GM12878 (cell line): ENCODE results near the gene NDUFA11. TPM values are rescaled to one million over a fixed set of nuclear protein-coding genes. Genes with fewer than 3 reads are reported as not detected.

Source experiments
- ATAC-seq: fragments of 200-7000 bp; cut with Tn5 transposase; 3 replicates; pipeline ENCODE4 v1.9.1; 2020; ENCODE audit warnings: mild to moderate bottlenecking, moderate library complexity
- BruUV-seq: library from RNA; stranded (reverse); fragments of 400-500 nt; replicated peaks from 2 replicates; lab custom pipeline; 2021; lab: Mats Ljungman, UMichigan
- CTCF ChIA-PET: fragments of 300-600 bp; sonication (Branson Sonifier 250); formaldehyde crosslinking; extraction: SDS; loops from one replicate; lab custom pipeline; 2021; ENCODE audit warnings: inconsistent platforms; lab: Yijun Ruan, JAX
- POLR2A ChIA-PET: fragments of 350-600 bp; formaldehyde crosslinking; extraction: SDS; loops from one replicate; lab custom pipeline; 2021; ENCODE audit warnings: inconsistent platforms; lab: Charles Lee
- RAD21 ChIA-PET: fragments of 300-600 bp; sonication (Branson Sonifier 250); formaldehyde crosslinking; loops from one replicate; lab custom pipeline; 2023; ENCODE audit warnings: antibody characterized with exemption; ENCODE audit not compliant: unreplicated experiment; lab: Charles Lee
- SMC1A ChIA-PET: fragments of 300-600 bp; sonication (Branson Sonifier 250); formaldehyde crosslinking; loops from one replicate; lab custom pipeline; 2023; ENCODE audit not compliant: unreplicated experiment, uncharacterized antibody; lab: Charles Lee
- DNase-seq: peaks from one replicate; pipeline ENCODE4 v3.0.0-alpha.2; 2011; ENCODE audit warnings: low read depth, low spot score
- FAIRE-seq: peaks from 3 replicates; lab custom pipeline; 2011; peaks lifted over from hg19 to GRCh38; lab: Jason Lieb, UNC
- H2AFZ ChIP-seq: 2 replicates; pipeline ENCODE4 v1.6.0; 2011; ENCODE audit warnings: low read depth, low read length, control low read depth; ENCODE audit not compliant: control insufficient read depth
- H3K27ac ChIP-seq: 2 replicates; pipeline ENCODE4 v1.5.1; 2011; ENCODE audit warnings: control low read depth; ENCODE audit not compliant: control insufficient read depth, insufficient read depth
- H3K27me3 ChIP-seq, 2 experiments: replicated peaks in 1 of 2; 2 replicates each; pipeline versions ENCODE4 v1.6.0 to v1.6.1; 2011; ENCODE audit warnings: low read length in 1 of 2; ENCODE audit not compliant: control insufficient read depth in 2 of 2, insufficient read depth in 2 of 2
- H3K36me3 ChIP-seq, 2 experiments: 2 replicates each; pipeline ENCODE4 v1.5.1; 2011; ENCODE audit warnings: low read length in 1 of 2; ENCODE audit not compliant: control insufficient read depth in 2 of 2, insufficient read depth in 2 of 2
- H3K4me1 ChIP-seq: 2 replicates; pipeline ENCODE4 v1.6.1; 2011; ENCODE audit warnings: mild to moderate bottlenecking, low read length, moderate library complexity, mixed read lengths; ENCODE audit not compliant: control insufficient read depth, insufficient read depth
- H3K4me2 ChIP-seq: 2 replicates; pipeline ENCODE4 v1.6.0; 2011; ENCODE audit warnings: control low read depth; ENCODE audit not compliant: control insufficient read depth, insufficient read depth
- H3K4me3 ChIP-seq: fragments of 200-600 bp; sonication (generic); 2 replicates; pipeline ENCODE4 v1.5.1; 2016
- H3K79me2 ChIP-seq: 2 replicates; pipeline ENCODE4 v1.6.0; 2011; ENCODE audit warnings: low read length; ENCODE audit not compliant: control insufficient read depth, insufficient read depth
- H3K9ac ChIP-seq: 2 replicates; pipeline ENCODE4 v1.8.0; 2011; ENCODE audit warnings: low read length, control low read depth, mixed read lengths; ENCODE audit not compliant: control insufficient read depth, insufficient read depth
- H3K9me3 ChIP-seq: replicated peaks from 3 replicates; pipeline ENCODE4 v1.5.1; 2011; ENCODE audit warnings: mild to moderate bottlenecking, low read length; ENCODE audit not compliant: control insufficient read depth, insufficient read depth
- H4K20me1 ChIP-seq: 2 replicates; pipeline ENCODE4 v1.6.0; 2011; ENCODE audit not compliant: control insufficient read depth, insufficient read depth
- BHLHE40 ChIP-seq, 2 experiments: fragments of 450-650 bp in 1 of 2; IDR thresholded peaks; 2 replicates each; pipeline ENCODE4 v1.6.1; 2011 to 2017; ENCODE audit warnings: low read depth in 2 of 2, borderline replicate concordance in 1 of 2, improper control_type of control experiment in 1 of 2, low read length in 1 of 2, mild to moderate bottlenecking in 1 of 2
- EZH2 ChIP-seq: IDR thresholded peaks from 2 replicates; pipeline ENCODE4 v1.6.1; 2012; ENCODE audit warnings: low read depth, mild to moderate bottlenecking, control low read depth, inconsistent platforms, low read length, borderline replicate concordance; ENCODE audit not compliant: control insufficient read depth
- IRF3 ChIP-seq: fragments of 450-650 bp; IDR thresholded peaks from 2 replicates; pipeline ENCODE4 v1.6.1; 2014; ENCODE audit warnings: mild to moderate bottlenecking
- MTA2 ChIP-seq: fragments of 450-650 bp; IDR thresholded peaks from 2 replicates; pipeline ENCODE4 v1.6.1; 2016; ENCODE audit warnings: low read depth, mild to moderate bottlenecking, moderate library complexity
- MTA3 ChIP-seq: IDR thresholded peaks from 2 replicates; pipeline ENCODE4 v1.6.1; 2012; ENCODE audit warnings: low read length, inconsistent platforms, borderline replicate concordance
- PML ChIP-seq: IDR thresholded peaks from 2 replicates; pipeline ENCODE4 v1.6.1; 2012; ENCODE audit warnings: low read length, inconsistent platforms
- REST ChIP-seq: IDR thresholded peaks from 2 replicates; pipeline ENCODE4 v1.6.1; 2012; ENCODE audit warnings: mild to moderate bottlenecking, low read depth, low read length
- SMARCA5 ChIP-seq: fragments of 450-650 bp; IDR thresholded peaks from 2 replicates; pipeline ENCODE4 v1.6.1; 2017; ENCODE audit warnings: mild to moderate bottlenecking
- TARDBP ChIP-seq: IDR thresholded peaks from 2 replicates; pipeline ENCODE4 v1.6.1; 2016; ENCODE audit warnings: borderline replicate concordance
- YY1 ChIP-seq: IDR thresholded peaks from 2 replicates; pipeline ENCODE4 v1.6.1; 2011; ENCODE audit warnings: low read depth, mild to moderate bottlenecking, low read length
- ZNF207 ChIP-seq: fragments of 450-650 bp; IDR thresholded peaks from 2 replicates; pipeline ENCODE4 v1.6.1; 2014; ENCODE audit warnings: antibody characterized with exemption, mild to moderate bottlenecking, borderline replicate concordance
- ZNF274 ChIP-seq: IDR thresholded peaks from one replicate; pipeline ENCODE4 v1.8.0; 2011; ENCODE audit not compliant: insufficient read length, insufficient read depth
- ZNF384 ChIP-seq: IDR thresholded peaks from 2 replicates; pipeline ENCODE4 v1.6.1; 2012; ENCODE audit warnings: low read depth, mild to moderate bottlenecking, low read length, improper control_type of control experiment, borderline replicate concordance
- ZZZ3 ChIP-seq: IDR thresholded peaks from 2 replicates; pipeline ENCODE4 v1.6.1; 2011; ENCODE audit warnings: low read depth; ENCODE audit not compliant: control insufficient read depth, insufficient read length
- WGBS: methylation state at CpG from one replicate; pipeline ENCODE4 v1.1.6; 2016; ENCODE audit warnings: low lambda C conversion rate; ENCODE audit not compliant: insufficient replicate concordance, insufficient coverage; ENCODE audit errors: missing lambda C conversion rate; 5-methylcytosine and 5-hydroxymethylcytosine counted together
- in situ Hi-C: fragments of 300-500 bp; cut with MboI; formaldehyde crosslinking; loops from 9 replicates; pipeline ENCODE4 v1.14.3; 2018; ENCODE audit warnings: mixed read lengths
- intact Hi-C: fragments of 100-400 bp; cut with micrococcal nuclease; formaldehyde crosslinking; loops from one replicate; pipeline ENCODE4 v1.14.2; 2022; ENCODE audit not compliant: unreplicated experiment
- polyA plus RNA-seq, 11 experiments: library from polyadenylated mRNA; depleted of rRNA in 4 of 11; unstranded in 6 of 11; stranded (reverse) in 5 of 11; fragments of >200 nt; fragmentation: Nextera tagmentation in 4 of 11; fragmentation: Illumina TruSeq in 1 of 11; extraction: Ambion mirVana in 4 of 11; extraction: Trizol in 1 of 11; gene quantifications; 1 replicate in 1 of 11; 2 replicates in 10 of 11; pipeline versions ENCODE4 v1.2.1 to v1.2.3, GENCODE V29; 2011 to 2016; ENCODE audit warnings: inconsistent platforms in 2 of 11, missing spikeins in 2 of 11, low read depth in 1 of 11
- total RNA-seq, 4 experiments: library from RNA; depleted of rRNA in 3 of 4; stranded (reverse); fragments of >200 nt in 3 of 4; fragmentation: Illumina TruSeq in 1 of 4; extraction: Trizol in 1 of 4; gene quantifications; 2 replicates each; pipeline versions ENCODE4 v1.2.1 to v1.2.3, GENCODE V29; 2013 to 2021
- TF ChIP-seq, protein P1 (sequence below): fragments of 150-350 bp; IDR thresholded peaks from 2 replicates; pipeline ENCODE4 v1.6.1; 2014; ENCODE audit warnings: mild to moderate bottlenecking, low read depth, low read length
- TF ChIP-seq, protein P2 (sequence below): IDR thresholded peaks from 2 replicates; pipeline ENCODE4 v1.6.1; 2011; ENCODE audit warnings: mild to moderate bottlenecking, low read depth, low read length, moderate library complexity; ENCODE audit not compliant: insufficient replicate concordance

The NDUFA11 gene
- total and polyA plus RNA-seq, 10 of the 15 experiments (the other 5 are each of a cell fraction or from before 2014, with no cell fraction given), result 108 to 600 (median 289) TPM

- ChIA-PET POLR2A (interaction anchor here (1.1 kb wide), 1 partner anchor 16 kb away, joined by 4 read pairs; no protein-coding TSS in a partner anchor), RAD21 (no interaction called here), CTCF (interaction anchor here (0.8 to 4.0 kb wide), 7 partner anchors 15 to 173 kb away, joined by 3 to 16 read pairs (median 4); no protein-coding TSS in a partner anchor), SMC1A (interaction anchor here (0.8 kb wide), 1 partner anchor 980 kb away, joined by 3 read pairs; no protein-coding TSS in a partner anchor)
- H4K20me1 ChIP-seq, result no peaks in the 10 kb centered on the region; the same call in none of the 2 replicates
- H3K27me3 ChIP-seq, result no peaks in the 10 kb centered on the region
- no TSS peak for BruUV-seq
- in situ Hi-C loops, result no loop called here
- intact Hi-C loops, result no loop called here
- no peak overlapping the region for H3K9ac ChIP-seq
- ATAC-seq (no peak), FAIRE-seq (no peak), DNase-seq (no peak)
- no peak overlapping the region for H2AFZ ChIP-seq
- peak overlapping the region; percentile 47 for H3K4me2 ChIP-seq
- H3K27ac ChIP-seq, result peak overlapping the region; percentile 50
- 93% methylated on average over 18 of the region's 18 CpGs for WGBS
- H3K79me2 ChIP-seq, result peaks cover 53% of the 10 kb centered on the region
- peaks cover 22% of the 10 kb centered on the region for H3K4me1 ChIP-seq
- peaks cover 6 to 18% of the 10 kb centered on the region in 2 experiments; a peak in 3 of 4 replicates for H3K36me3 ChIP-seq
- no peaks in the 10 kb centered on the region for H3K9me3 ChIP-seq
- H3K4me3 ChIP-seq, result no peak overlapping the region
- TF ChIP-seq ZNF207 (no peak), IRF3 (no peak), TARDBP (no peak), PML (no peak), SMARCA5 (no peak), EZH2 (no peak), ZNF274 (no peak), MTA3 (no peak), BHLHE40 (IDR thresholded peaks at IDR 0.05; ENCODE audit: borderline replicate concordance in 1 of 2, low read depth in 2 of 2, low read length in 1 of 2) (no peak), MTA2 (no peak), REST (no peak), ZNF384 (no peak), YY1 (no peak), ZZZ3 (no peak)
- TF ChIP-seq, protein P1, sequence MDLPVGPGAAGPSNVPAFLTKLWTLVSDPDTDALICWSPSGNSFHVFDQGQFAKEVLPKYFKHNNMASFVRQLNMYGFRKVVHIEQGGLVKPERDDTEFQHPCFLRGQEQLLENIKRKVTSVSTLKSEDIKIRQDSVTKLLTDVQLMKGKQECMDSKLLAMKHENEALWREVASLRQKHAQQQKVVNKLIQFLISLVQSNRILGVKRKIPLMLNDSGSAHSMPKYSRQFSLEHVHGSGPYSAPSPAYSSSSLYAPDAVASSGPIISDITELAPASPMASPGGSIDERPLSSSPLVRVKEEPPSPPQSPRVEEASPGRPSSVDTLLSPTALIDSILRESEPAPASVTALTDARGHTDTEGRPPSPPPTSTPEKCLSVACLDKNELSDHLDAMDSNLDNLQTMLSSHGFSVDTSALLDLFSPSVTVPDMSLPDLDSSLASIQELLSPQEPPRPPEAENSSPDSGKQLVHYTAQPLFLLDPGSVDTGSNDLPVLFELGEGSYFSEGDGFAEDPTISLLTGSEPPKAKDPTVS, result no peak
- TF ChIP-seq, protein P2, sequence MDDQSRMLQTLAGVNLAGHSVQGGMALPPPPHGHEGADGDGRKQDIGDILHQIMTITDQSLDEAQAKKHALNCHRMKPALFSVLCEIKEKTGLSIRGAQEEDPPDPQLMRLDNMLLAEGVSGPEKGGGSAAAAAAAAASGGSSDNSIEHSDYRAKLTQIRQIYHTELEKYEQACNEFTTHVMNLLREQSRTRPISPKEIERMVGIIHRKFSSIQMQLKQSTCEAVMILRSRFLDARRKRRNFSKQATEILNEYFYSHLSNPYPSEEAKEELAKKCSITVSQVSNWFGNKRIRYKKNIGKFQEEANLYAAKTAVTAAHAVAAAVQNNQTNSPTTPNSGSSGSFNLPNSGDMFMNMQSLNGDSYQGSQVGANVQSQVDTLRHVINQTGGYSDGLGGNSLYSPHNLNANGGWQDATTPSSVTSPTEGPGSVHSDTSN, result no peak
These were observed 48.8 kb upstream of the NDUFA11 start for GRCh38 chr19:5952193-5953029.
